ENCODE measurements around the gene PPIL1. TPM values are rescaled to one million over a fixed set of nuclear protein-coding genes. Genes with fewer than 3 reads are reported as not detected.

PPIL1 gene
- total RNA-seq, 1 experiment from 2014 or later: 87.8 TPM

DNA sequence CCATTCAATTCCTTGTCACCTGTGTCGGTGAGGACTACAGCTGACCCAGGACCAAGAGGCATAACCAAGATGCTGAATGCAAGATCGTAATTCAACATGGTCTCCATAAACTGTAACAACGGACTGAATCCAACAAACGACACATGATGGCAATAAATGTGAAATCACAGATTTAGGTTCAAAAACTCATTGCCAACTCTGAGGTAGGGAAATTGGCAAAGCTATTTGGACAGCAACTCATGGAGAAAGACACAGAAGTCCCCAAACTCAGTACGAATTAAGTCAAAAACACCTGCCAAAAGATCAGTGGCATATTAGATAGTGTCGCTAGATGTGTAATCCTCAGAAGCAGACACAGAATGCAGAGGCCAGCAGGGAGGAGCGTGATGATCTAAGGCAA, 60.4 kb downstream of the PPIL1 start:
- Histone ChIP-seq H3K4me1 (ENCODE audit: insufficient read depth, low read length) (peaks cover 3% of the 10 kb centered on the region; the same call in 1 of the 2 replicates), H2BK120ac (ENCODE audit: low read depth, low read length, poor library complexity, severe bottlenecking) (no peak overlapping the region), H2BK15ac (ENCODE audit: low read depth, low read length) (no peak overlapping the region), H3K79me1 (ENCODE audit: insufficient read depth, low read depth, low read length, poor library complexity, severe bottlenecking) (no peaks in the 10 kb centered on the region), H4K20me1 (ENCODE audit: control insufficient read depth, insufficient read depth, insufficient read length) (no peaks in the 10 kb centered on the region), H3T11ph (ENCODE audit: low read length) (no peak overlapping the region), H3K14ac (ENCODE audit: insufficient read depth, low read length) (no peak overlapping the region), H3K56ac (ENCODE audit: insufficient read length, low read depth, low read length) (no peak overlapping the region), H2AFZ (ENCODE audit: low read length) (no peak overlapping the region), H3K79me2 (ENCODE audit: insufficient read depth, low read length) (no peaks in the 10 kb centered on the region), H2BK12ac (ENCODE audit: insufficient read length, low read depth, low read length) (no peak overlapping the region), H2BK5ac (ENCODE audit: insufficient read length, low read length) (no peak overlapping the region), H3K4me2 (ENCODE audit: insufficient read depth, insufficient read length, low read length) (no peak overlapping the region), H3K9me3 (ENCODE audit: control insufficient read depth, low read depth, low read length) (no peaks in the 10 kb centered on the region), H3K23me2 (ENCODE audit: insufficient read length, low read depth, low read length, poor library complexity, severe bottlenecking) (no peaks in the 10 kb centered on the region), H4K5ac (ENCODE audit: insufficient read length, low read depth, low read length) (no peak overlapping the region), H4K91ac (ENCODE audit: insufficient read length, low read depth, low read length) (no peak overlapping the region), H3K9ac (ENCODE audit: extremely low read depth, insufficient read length, low read length) (no peak overlapping the region), H3K4ac (ENCODE audit: low read depth, low read length) (no peak overlapping the region), H2BK20ac (ENCODE audit: low read depth, low read length, poor library complexity, severe bottlenecking) (no peak overlapping the region), H3K18ac (ENCODE audit: insufficient read length, low read depth, low read length) (no peak overlapping the region), H3K23ac (ENCODE audit: insufficient read length, low read depth, low read length) (no peak overlapping the region), H4K8ac (replicated peaks; ENCODE audit: insufficient read length, low read depth, low read length) (no peak overlapping the region), H3K27ac (ENCODE audit: insufficient read length, low read depth, low read length) (no peak overlapping the region), H2AK5ac (ENCODE audit: insufficient read length, low read length) (no peak overlapping the region), H3K27me3 (ENCODE audit: insufficient read depth, low read length) (no peaks in the 10 kb centered on the region)
- H3K9me3 Mint-ChIP-seq: no peaks in the 10 kb centered on the region; a peak in 1 of 5 replicates
- peaks cover 10 to 31% of the 10 kb centered on the region in 2 experiments for H3K4me1 Mint-ChIP-seq
- TF ChIP-seq, protein P1, sequence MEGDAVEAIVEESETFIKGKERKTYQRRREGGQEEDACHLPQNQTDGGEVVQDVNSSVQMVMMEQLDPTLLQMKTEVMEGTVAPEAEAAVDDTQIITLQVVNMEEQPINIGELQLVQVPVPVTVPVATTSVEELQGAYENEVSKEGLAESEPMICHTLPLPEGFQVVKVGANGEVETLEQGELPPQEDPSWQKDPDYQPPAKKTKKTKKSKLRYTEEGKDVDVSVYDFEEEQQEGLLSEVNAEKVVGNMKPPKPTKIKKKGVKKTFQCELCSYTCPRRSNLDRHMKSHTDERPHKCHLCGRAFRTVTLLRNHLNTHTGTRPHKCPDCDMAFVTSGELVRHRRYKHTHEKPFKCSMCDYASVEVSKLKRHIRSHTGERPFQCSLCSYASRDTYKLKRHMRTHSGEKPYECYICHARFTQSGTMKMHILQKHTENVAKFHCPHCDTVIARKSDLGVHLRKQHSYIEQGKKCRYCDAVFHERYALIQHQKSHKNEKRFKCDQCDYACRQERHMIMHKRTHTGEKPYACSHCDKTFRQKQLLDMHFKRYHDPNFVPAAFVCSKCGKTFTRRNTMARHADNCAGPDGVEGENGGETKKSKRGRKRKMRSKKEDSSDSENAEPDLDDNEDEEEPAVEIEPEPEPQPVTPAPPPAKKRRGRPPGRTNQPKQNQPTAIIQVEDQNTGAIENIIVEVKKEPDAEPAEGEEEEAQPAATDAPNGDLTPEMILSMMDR (conservative IDR thresholded peaks at IDR 0.05): no peak
- no peak overlapping the region for H3K4me3 Mint-ChIP-seq
- no peak overlapping the region for H3K27ac Mint-ChIP-seq
- H3K27me3 Mint-ChIP-seq (ENCODE audit: low read depth): peaks cover 23% of the 10 kb centered on the region
- H3K36me3 Mint-ChIP-seq (ENCODE audit: insufficient read depth in 1 of 3, low read depth in 3 of 3): no peaks in the 10 kb centered on the region
- no CpG with 5 or more reads among the region's 7 CpGs for WGBS (ENCODE audit: extremely low coverage, insufficient read length, low lambda C conversion rate)
- no peak for DNase-seq

Measured in H9 (cell line).